GM12878 (cell line): ENCODE measurements around the gene AK5. TPM values are rescaled to one million over a fixed set of nuclear protein-coding genes. Genes with fewer than 3 reads are reported as not detected.

Experiments used
- ATAC-seq: fragments of 200-7000 bp; cut with Tn5 transposase; 3 replicates; pipeline ENCODE4 v1.9.1; 2020; ENCODE audit warnings: mild to moderate bottlenecking, moderate library complexity
- Bru-seq: library from RNA; stranded (reverse); fragments of 400-500 nt; gene quantifications from one replicate; lab custom pipeline; 2021; lab: Mats Ljungman, UMichigan
- BruChase-seq, 2 experiments: library from RNA; stranded (reverse); fragments of 400-500 nt; gene quantifications; one replicate each; lab custom pipeline; 2021; lab: Mats Ljungman, UMichigan
- BruUV-seq: library from RNA; stranded (reverse); fragments of 400-500 nt; replicated peaks from 2 replicates; lab custom pipeline; 2021; lab: Mats Ljungman, UMichigan
- CTCF ChIA-PET: fragments of 300-600 bp; sonication (Branson Sonifier 250); formaldehyde crosslinking; extraction: SDS; loops from one replicate; lab custom pipeline; 2021; ENCODE audit warnings: inconsistent platforms; lab: Yijun Ruan, JAX
- POLR2A ChIA-PET: fragments of 350-600 bp; formaldehyde crosslinking; extraction: SDS; loops from one replicate; lab custom pipeline; 2021; ENCODE audit warnings: inconsistent platforms; lab: Charles Lee
- RAD21 ChIA-PET: fragments of 300-600 bp; sonication (Branson Sonifier 250); formaldehyde crosslinking; loops from one replicate; lab custom pipeline; 2023; ENCODE audit warnings: antibody characterized with exemption; ENCODE audit not compliant: unreplicated experiment; lab: Charles Lee
- SMC1A ChIA-PET: fragments of 300-600 bp; sonication (Branson Sonifier 250); formaldehyde crosslinking; loops from one replicate; lab custom pipeline; 2023; ENCODE audit not compliant: unreplicated experiment, uncharacterized antibody; lab: Charles Lee
- DNase-seq: peaks from one replicate; pipeline ENCODE4 v3.0.0-alpha.2; 2011; ENCODE audit warnings: low read depth, low spot score
- FAIRE-seq: peaks from 3 replicates; lab custom pipeline; 2011; peaks lifted over from hg19 to GRCh38; lab: Jason Lieb, UNC
- H2AFZ ChIP-seq: 2 replicates; pipeline ENCODE4 v1.6.0; 2011; ENCODE audit warnings: low read depth, low read length, control low read depth; ENCODE audit not compliant: control insufficient read depth
- H3K27ac ChIP-seq: 2 replicates; pipeline ENCODE4 v1.5.1; 2011; ENCODE audit warnings: control low read depth; ENCODE audit not compliant: control insufficient read depth, insufficient read depth
- H3K27me3 ChIP-seq, 2 experiments: replicated peaks in 1 of 2; 2 replicates each; pipeline versions ENCODE4 v1.6.0 to v1.6.1; 2011; ENCODE audit warnings: low read length in 1 of 2; ENCODE audit not compliant: control insufficient read depth in 2 of 2, insufficient read depth in 2 of 2
- H3K36me3 ChIP-seq, 2 experiments: 2 replicates each; pipeline ENCODE4 v1.5.1; 2011; ENCODE audit warnings: low read length in 1 of 2; ENCODE audit not compliant: control insufficient read depth in 2 of 2, insufficient read depth in 2 of 2
- H3K4me1 ChIP-seq: 2 replicates; pipeline ENCODE4 v1.6.1; 2011; ENCODE audit warnings: mild to moderate bottlenecking, low read length, moderate library complexity, mixed read lengths; ENCODE audit not compliant: control insufficient read depth, insufficient read depth
- H3K4me2 ChIP-seq: 2 replicates; pipeline ENCODE4 v1.6.0; 2011; ENCODE audit warnings: control low read depth; ENCODE audit not compliant: control insufficient read depth, insufficient read depth
- H3K4me3 ChIP-seq: fragments of 200-600 bp; sonication (generic); 2 replicates; pipeline ENCODE4 v1.5.1; 2016
- H3K79me2 ChIP-seq: 2 replicates; pipeline ENCODE4 v1.6.0; 2011; ENCODE audit warnings: low read length; ENCODE audit not compliant: control insufficient read depth, insufficient read depth
- H3K9ac ChIP-seq: 2 replicates; pipeline ENCODE4 v1.8.0; 2011; ENCODE audit warnings: low read length, control low read depth, mixed read lengths; ENCODE audit not compliant: control insufficient read depth, insufficient read depth
- H3K9me3 ChIP-seq: replicated peaks from 3 replicates; pipeline ENCODE4 v1.5.1; 2011; ENCODE audit warnings: mild to moderate bottlenecking, low read length; ENCODE audit not compliant: control insufficient read depth, insufficient read depth
- H4K20me1 ChIP-seq: 2 replicates; pipeline ENCODE4 v1.6.0; 2011; ENCODE audit not compliant: control insufficient read depth, insufficient read depth
- HDAC6 ChIP-seq: fragments of 200-600 bp; sonication (generic); IDR thresholded peaks from one replicate; pipeline ENCODE4 v1.8.0; 2017; ENCODE audit warnings: antibody characterized with exemption; ENCODE audit not compliant: unreplicated experiment
- IRF3 ChIP-seq: fragments of 450-650 bp; IDR thresholded peaks from 2 replicates; pipeline ENCODE4 v1.6.1; 2014; ENCODE audit warnings: mild to moderate bottlenecking
- SIX5 ChIP-seq: IDR thresholded peaks from 2 replicates; pipeline ENCODE4 v1.6.1; 2011; ENCODE audit warnings: mild to moderate bottlenecking, low read depth, low read length, moderate library complexity; ENCODE audit not compliant: severe bottlenecking
- SPI1 ChIP-seq: IDR thresholded peaks from 2 replicates; pipeline ENCODE4 v1.6.1; 2011; ENCODE audit warnings: low read depth, mild to moderate bottlenecking, low read length, moderate library complexity, borderline replicate concordance; ENCODE audit not compliant: insufficient read depth
- SUZ12 ChIP-seq: fragments of 200-600 bp; sonication (generic); IDR thresholded peaks from one replicate; pipeline ENCODE4 v1.6.1; 2018; ENCODE audit warnings: antibody characterized with exemption, mild to moderate bottlenecking; ENCODE audit not compliant: unreplicated experiment
- WGBS: methylation state at CpG from one replicate; pipeline ENCODE4 v1.1.6; 2016; ENCODE audit warnings: low lambda C conversion rate; ENCODE audit not compliant: insufficient replicate concordance, insufficient coverage; ENCODE audit errors: missing lambda C conversion rate; 5-methylcytosine and 5-hydroxymethylcytosine counted together
- in situ Hi-C: fragments of 300-500 bp; cut with MboI; formaldehyde crosslinking; loops from 9 replicates; pipeline ENCODE4 v1.14.3; 2018; ENCODE audit warnings: mixed read lengths
- intact Hi-C: fragments of 100-400 bp; cut with micrococcal nuclease; formaldehyde crosslinking; loops from one replicate; pipeline ENCODE4 v1.14.2; 2022; ENCODE audit not compliant: unreplicated experiment
- long read RNA-seq, 2 experiments: library from polyadenylated mRNA; unstranded; transcript quantifications; one replicate each; pipeline ENCODE4 v2.0.0, GENCODE V29; 2019 to 2020
- polyA minus RNA-seq, 3 experiments: library from RNA; depleted of rRNA, polyadenylated mRNA; stranded (reverse); fragments of >200 nt; gene quantifications; 2 replicates each; pipeline ENCODE4 v1.2.3, GENCODE V29; 2011
- polyA plus RNA-seq, 11 experiments: library from polyadenylated mRNA; depleted of rRNA in 4 of 11; unstranded in 6 of 11; stranded (reverse) in 5 of 11; fragments of >200 nt; fragmentation: Nextera tagmentation in 4 of 11; fragmentation: Illumina TruSeq in 1 of 11; extraction: Ambion mirVana in 4 of 11; extraction: Trizol in 1 of 11; gene quantifications; 1 replicate in 1 of 11; 2 replicates in 10 of 11; pipeline versions ENCODE4 v1.2.1 to v1.2.3, GENCODE V29; 2011 to 2016; ENCODE audit warnings: inconsistent platforms in 2 of 11, missing spikeins in 2 of 11, low read depth in 1 of 11
- total RNA-seq, 4 experiments: library from RNA; depleted of rRNA in 3 of 4; stranded (reverse); fragments of >200 nt in 3 of 4; fragmentation: Illumina TruSeq in 1 of 4; extraction: Trizol in 1 of 4; gene quantifications; 2 replicates each; pipeline versions ENCODE4 v1.2.1 to v1.2.3, GENCODE V29; 2013 to 2021

The AK5 gene
- not detected in 2 replicates for total RNA-seq (2013; cell fraction: nucleolus; rRNA removed)
- total RNA-seq (2014; rRNA removed), result not detected in 2 replicates
- not detected in 2 replicates for total RNA-seq (2014; rRNA removed; fragmentation: Illumina TruSeq; extraction: Trizol)
- 0.33 TPM in 1 of 2 replicates, not detected in the other for total RNA-seq (2021)
- not detected for polyA plus RNA-seq (2011; ENCODE audit: low read depth)
- not detected in 2 replicates for polyA plus RNA-seq (2011; rRNA removed)
- polyA plus RNA-seq (2011; cell fraction: cytosol; rRNA removed), result not detected in 2 replicates
- not detected in 2 replicates for polyA plus RNA-seq (2011; cell fraction: nucleus; rRNA removed)
- not detected in 2 replicates for polyA plus RNA-seq (2012)
- polyA plus RNA-seq (2014; fragmentation: Illumina TruSeq; extraction: Trizol), result not detected in 2 replicates
- not detected for polyA plus RNA-seq (2014; fragmentation: Nextera tagmentation; extraction: Ambion mirVana)
- not detected in 2 replicates for polyA plus RNA-seq (2014; rRNA removed)
- under 1 TPM in 1 of 2 experiments, not detected in 1; 0.08 TPM for polyA plus RNA-seq (2016; fragmentation: Nextera tagmentation; extraction: Ambion mirVana)
- not detected in 2 replicates for polyA minus RNA-seq (2011; rRNA and poly(A)+ RNA removed)
- not detected in 2 replicates for polyA minus RNA-seq (2011; cell fraction: cytosol; rRNA and poly(A)+ RNA removed)
- polyA minus RNA-seq (2011; cell fraction: nucleus; rRNA and poly(A)+ RNA removed), result not detected in 2 replicates
- percentile 2 among the genes with signal in this experiment for Bru-seq, nascent RNA
- BruChase-seq, experiment 1, labeled RNA remaining after a 6-hour chase, result percentile 2 among the genes with signal in this experiment
- percentile 0 among the genes with signal in this experiment for BruChase-seq, experiment 2, labeled RNA remaining after a 2-hour chase
- long read RNA-seq, experiment 1, result 0 reads
- long read RNA-seq, experiment 2, result 0 reads

GRCh38 chr1:77281491-77282186, at the start of gene AK5:
TSS of gene AK5 (plus strand) at chr1:77282019. CDS start at chr1:77282314, 295 bp downstream.
- ATAC-seq, result peak; percentile 71
- Histone ChIP-seq H3K27ac (no peak within 1 kb of the TSS), H3K4me1 (no peaks in the 10 kb centered on the region; the same call in 1 of the 2 replicates), H3K36me3 (no peaks in the 10 kb centered on the region), H3K9ac (no peak within 1 kb of the TSS), H3K27me3 (peaks cover 8 to 18% of the 10 kb centered on the region in 2 experiments; a peak in 3 of 4 replicates), H3K4me2 (peak within 1 kb of the TSS; percentile 69), H3K4me3 (no peak within 1 kb of the TSS), H3K79me2 (no peaks in the 10 kb centered on the region), H4K20me1 (no peaks in the 10 kb centered on the region; the same call in 1 of the 2 replicates), H2AFZ (no peak within 1 kb of the TSS), H3K9me3 (no peaks in the 10 kb centered on the region)
- no TSS peak for BruUV-seq
- ChIA-PET SMC1A (no interaction called here), RAD21 (no interaction called here), POLR2A (no interaction called here), CTCF (no interaction called here)
- peak; percentile 69 for TF ChIP-seq HDAC6
- TF ChIP-seq IRF3, result no peak
- TF ChIP-seq SPI1, result no peak
- TF ChIP-seq SIX5, result no peak
- TF ChIP-seq SUZ12, result peak; percentile 39
- intact Hi-C loops, result no loop called here
- no peak for DNase-seq
- in situ Hi-C loops, result no loop called here
- 10% methylated on average over 48 of the region's 71 CpGs for WGBS
- no peak for FAIRE-seq
